ENCODE measurements around the gene EXO1.
A peak's percentile ranks its signal among the peaks of the same experiment; 100 is the strongest.
"Not testable (repeated sequence)": the region's sequence is repeated elsewhere in the genome, so short reads cannot be mapped to it uniquely, and the experiment has no call there.

EXO1 gene

DNA sequence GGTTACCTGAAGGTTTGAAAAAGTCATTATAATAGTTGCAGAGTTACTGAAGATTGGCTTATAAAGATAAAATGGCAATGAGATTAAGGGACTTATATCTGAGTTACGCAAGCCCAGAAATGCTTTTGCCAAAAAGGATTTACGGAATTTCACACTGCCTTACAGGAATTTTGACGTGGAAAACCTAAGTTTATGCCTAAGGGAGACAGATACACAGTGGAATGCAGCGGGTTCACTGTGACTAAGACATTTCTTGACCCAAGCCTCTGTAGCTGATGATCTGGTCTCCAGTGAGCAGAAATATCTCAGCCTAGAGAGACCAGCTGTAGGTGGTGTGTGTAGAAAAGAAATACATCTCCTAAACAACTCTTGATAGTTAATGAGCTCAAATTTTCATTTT lies 10.1 kb upstream of the EXO1 start:
- DNase-seq, result no peak

DNA sequence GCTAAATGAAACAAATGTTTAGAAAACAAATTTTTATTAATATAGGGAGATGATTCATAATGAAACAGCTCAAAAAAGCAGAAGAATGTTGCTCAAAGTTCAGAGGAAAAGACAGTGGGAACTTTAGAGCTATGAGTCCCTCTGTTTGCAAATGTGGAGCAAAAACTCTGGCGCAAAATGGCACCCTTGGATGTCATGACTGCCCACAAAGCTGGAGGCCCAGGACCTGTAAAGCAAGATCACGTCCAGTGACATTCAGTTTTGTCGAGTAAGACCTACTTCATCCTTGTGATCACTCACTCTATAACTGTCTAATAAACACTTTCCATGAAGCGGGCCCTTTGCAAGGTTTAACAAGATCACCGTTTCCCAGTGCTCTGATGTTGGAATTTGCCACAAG lies 9.1 kb upstream of the EXO1 start:
- no peak for DNase-seq

DNA sequence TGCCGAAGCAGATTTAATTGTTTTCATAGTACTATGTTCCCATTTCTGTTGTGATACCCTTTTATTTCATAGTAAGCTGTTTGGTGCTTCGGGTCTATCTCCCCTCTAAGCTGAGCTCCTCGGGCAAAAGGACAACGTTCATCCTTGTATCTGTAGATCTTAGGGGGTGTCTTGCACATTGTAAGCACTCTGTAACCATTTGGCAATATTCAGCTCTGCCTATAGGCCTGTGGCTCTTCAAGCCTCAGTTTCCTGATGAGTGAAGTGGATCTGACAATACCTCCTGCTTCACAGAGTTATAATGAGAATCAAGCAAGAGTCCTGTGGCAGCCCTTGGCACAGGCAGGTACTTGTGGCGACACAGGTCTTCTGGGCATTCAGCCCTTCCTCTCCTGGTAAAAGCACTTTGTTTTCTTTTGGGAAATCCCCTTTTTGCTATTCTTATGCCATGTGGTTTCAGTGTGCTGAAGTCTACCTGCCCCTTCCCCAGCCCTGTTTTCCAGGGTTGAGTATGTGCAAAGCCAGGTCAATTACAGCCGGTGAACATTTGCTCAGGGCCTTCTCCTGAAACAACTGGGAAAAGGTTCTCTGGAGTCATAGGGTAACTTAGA lies 8.5 kb upstream of the EXO1 start:
- no peak for DNase-seq

DNA sequence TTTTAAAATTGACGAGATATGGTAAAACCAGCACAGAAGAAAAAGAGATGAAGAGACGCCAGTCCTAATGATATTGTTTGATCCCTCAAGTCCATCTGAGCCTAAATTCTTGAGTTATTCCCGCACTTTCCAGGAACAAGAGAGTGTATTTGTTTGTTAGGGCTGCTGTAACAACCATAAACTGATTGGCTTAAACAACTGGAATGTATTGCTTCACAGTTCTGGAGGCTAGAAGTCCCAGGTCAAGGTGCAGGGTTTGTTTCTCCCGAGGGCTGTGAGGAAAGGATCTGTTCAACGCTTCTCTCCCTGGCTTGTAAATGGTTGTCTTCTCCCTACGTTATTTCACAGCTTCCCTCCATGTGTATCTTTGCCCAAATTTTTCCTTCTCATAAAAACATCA lies 7.8 kb upstream of the EXO1 start:
- no peak for DNase-seq

DNA sequence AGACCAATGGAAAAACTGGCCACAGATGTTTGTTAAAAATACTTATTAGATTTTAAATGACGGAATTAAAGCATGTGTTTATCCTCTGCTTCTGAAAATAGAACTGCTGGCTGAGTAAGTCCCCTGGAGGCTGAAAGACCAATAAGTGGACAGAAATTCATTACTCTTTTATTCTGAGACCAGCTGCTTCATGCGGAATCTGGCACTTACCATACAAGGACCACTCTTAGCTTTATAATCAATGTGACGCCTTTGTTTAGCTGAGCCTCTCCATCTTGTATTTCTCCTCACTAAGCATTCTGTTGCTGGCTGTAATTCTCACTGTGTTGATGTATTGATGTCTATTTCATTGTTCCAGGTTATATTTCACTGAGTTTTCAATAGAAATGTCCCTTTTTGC lies 6.3 kb upstream of the EXO1 start:
- no peak for DNase-seq

DNA sequence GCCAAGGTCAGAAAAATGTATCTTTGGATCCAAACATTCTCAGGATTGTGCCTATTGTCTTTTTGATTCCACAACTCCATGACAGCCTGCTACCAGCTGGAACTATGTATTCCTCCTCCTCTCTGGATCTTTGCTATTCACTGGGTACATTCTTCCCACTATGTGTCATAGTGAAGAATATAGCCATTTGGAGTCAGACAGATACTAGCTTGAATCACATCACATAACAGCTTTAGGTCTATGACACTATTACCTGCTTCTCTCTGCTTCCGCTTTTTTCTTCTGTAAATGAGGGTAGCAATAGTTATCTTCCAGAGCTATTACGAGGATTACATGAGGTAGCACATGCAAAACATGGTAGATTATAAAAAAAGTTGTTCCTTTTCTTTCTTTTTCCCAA lies 5.4 kb upstream of the EXO1 start:
- DNase-seq, result no peak

DNA sequence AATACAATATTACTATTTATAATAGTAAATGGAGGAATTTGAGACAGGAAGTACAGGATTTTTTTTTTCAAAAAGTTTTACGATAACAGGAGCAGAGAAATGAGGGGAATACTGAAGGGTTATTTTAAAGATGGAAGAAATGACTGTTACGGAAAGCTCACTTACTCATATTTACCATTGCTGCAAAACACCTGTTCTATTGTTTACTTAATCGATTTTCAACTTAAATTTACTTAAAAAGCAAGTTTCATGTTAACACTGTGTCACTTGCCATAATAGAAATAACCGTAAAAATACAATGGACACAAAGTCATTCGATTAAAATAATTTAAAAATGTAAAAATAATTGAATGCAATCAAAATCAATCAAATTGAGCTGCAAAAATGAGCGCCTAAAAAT lies 3.4 kb upstream of the EXO1 start:
- no peak for DNase-seq

DNA sequence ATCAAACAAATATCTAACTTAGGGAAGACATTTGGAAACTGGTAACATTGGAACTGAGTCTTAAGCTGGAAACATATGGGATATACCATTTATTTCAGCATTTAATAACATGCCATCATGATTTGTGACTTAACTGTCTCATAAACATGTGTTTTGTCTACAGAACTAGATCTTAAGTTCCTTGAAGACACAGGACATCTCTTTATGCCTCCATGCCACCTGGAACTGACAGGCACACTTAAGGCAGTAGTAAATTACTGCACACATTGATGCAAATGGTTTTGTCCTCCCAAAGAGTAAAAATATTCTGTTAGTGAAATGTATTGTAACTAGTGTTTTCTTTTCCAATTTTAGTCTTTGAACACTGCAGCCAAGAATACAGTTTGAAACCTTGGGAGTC lies 1.6 kb upstream of the EXO1 start:
- no peak for DNase-seq

DNA sequence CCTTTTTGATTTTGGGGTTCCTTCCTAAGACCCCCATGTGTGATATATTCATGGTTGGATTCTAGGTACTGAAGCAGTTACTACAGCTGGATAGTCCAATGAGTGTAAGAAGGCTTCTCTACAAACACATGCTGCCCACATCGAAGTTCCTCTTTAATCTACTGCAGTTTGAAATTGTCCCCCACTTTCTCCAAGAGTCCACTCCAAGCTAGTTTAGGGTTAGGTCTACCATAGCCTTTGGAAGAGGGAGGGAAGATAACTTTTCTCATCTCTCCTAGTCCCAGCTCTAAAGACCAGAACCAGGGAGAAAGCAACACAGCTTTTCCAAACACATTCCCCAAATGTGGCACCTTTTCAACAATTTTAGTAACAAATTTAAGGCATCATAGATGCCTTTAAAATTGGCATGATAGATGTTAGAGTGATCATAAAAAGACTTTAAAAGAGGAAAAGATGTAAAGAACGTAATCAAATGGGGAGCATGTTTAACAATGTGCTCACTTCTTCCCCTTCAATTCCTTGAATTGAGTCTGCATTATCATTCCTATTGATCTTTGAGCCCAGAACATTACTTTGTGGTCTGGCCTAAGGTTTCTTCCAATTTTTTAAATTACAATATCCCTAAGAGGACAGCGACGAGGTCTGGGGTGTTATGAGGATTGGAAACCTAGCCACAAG lies 1.0 kb upstream of the EXO1 start:
- no peak for DNase-seq

DNA sequence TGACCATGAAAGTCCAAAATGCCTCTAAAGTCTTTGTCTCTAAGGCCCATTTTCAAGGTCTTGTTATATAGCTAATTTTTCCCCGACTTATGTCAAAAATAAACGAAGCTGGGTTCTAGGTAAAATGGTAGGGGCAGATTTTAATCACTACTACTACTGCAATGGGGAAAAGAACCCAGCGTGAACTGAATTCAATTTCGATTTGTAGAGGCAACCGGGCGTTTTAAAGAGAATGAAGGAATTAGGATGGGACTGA lies 536 bp upstream of the EXO1 start:
- DNase-seq, result no peak

DNA sequence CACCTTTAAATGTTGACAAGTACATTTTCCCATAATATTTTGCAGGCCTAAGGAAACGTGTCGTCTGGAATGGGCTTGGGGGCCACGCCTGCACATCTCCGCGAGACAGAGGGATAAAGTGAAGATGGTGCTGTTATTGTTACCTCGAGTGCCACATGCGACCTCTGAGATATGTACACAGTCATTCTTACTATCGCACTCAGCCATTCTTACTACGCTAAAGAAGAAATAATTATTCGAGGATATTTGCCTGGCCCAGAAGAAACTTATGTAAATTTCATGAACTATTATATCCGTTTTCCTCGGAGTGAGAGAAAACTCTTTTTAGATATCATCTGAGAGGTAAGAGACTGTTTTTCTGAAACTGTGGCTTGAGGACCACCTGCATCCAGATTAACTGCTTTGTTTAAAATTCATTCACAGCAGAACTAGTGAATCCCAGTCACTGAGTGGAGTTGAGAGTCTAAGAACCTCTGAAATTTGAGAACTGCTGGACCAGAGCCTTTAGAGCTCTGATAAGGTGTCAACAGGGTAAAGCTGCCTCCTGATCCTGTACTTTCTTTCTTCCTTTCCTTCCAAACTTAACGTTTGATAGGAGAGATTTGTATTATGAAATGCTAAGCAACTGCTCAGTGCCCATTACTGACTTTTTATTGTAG lies 811 bp downstream of the EXO1 start:
- DNase-seq, result no peak

DNA sequence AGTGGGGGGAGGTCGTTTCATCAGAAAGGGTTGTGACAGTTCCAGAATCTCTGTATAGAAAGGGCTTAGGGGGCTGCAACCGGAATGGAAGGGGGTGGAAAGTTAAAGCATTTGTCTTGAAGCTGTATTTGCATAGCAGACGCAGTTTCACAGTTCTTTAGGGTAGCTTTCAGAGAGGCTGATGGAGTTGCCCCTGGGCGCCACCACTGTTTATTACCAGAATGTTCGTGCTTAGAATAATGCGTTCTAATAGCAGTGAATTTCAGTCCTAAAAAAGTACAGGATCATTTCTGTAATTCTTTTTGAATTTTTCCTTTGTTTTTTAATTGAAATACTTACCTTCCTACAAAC lies 1.3 kb downstream of the EXO1 start:
- no peak for DNase-seq

DNA sequence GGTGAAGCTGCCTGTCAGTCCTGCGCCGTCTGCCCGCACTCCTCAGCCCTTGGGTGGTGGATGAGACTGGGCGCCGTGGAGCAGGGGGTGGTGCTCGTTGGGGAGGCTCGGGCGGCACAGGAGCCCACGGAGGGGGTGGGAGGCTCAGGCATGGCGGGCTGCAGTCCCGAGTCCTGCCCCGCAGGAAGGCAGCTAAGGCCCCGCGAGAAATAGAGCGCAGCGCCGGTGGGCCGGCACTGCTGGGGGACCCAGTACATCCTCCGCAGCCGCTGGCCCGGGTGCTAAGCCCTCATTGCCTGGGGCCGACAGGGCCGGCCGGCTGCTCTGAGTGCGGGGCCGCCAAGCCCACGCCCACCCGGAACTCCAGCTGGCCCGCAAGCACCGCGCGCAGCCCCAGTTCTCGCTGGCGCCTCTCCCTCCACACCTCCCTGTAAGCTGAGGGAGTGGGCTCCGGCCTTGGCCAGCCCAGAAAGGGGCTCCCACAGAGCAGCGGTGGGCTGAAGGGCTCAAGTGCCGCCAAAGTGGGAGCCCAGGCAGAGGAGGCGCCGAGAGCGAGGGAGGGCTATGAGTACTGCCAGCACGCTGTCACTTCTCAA lies 7.6 kb downstream of the EXO1 start:
- not testable (repeated sequence) for DNase-seq

DNA sequence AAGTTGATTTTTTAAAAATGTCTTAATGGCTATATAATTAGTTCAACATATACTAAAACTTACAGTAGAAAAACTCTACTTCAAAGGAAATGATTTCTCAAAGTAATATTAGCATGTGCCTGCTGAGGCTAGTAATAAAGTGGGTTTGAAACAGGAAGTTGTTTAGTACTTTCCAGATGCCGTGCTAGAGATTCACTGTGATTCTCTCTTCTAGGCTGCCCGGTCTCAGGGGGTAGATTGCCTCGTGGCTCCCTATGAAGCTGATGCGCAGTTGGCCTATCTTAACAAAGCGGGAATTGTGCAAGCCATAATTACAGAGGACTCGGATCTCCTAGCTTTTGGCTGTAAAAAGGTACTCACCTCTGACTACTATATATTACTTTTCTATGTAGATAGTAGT lies 9.1 kb downstream of the EXO1 start:
- peak; percentile 2 for DNase-seq

DNA sequence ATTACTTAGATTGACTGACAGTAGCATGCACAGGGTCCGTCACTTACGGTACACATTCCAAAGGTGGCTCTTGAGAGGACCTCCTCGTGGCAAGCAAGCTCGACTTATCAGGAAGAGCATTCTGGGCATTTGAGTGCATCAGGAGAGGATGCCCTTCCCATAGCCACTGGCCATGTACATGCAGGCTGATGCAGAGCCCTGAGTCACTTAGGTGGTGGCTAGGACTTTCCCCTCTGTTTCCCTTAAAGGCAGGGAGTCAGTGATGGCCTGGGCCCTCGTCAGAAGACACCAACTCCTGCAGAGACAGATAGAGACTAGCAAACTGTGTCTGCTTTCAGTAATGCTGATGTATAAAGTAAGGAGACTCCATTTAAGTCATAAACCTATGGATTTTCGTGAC lies 12.9 kb downstream of the EXO1 start:
- DNase-seq, result no peak

DNA sequence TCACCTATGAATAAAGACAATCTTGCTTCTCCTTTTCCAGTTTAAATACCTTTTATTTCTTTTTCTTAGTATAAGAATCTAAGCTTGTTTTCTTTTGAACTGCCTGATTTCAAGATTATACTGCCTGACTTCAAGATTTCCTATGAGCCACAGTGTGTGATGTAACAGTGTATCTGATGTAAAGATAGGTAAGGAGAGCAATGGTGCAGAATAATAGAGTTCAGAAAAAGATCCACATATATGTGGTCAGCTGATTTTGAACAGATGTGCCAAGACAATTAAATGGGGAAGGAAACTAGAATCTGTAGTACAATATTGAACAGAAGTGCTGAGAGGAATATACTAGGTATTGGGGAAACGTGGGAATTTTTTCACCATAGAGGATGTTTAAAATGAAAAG lies 21.0 kb downstream of the EXO1 start:
- DNase-seq, result no peak

DNA sequence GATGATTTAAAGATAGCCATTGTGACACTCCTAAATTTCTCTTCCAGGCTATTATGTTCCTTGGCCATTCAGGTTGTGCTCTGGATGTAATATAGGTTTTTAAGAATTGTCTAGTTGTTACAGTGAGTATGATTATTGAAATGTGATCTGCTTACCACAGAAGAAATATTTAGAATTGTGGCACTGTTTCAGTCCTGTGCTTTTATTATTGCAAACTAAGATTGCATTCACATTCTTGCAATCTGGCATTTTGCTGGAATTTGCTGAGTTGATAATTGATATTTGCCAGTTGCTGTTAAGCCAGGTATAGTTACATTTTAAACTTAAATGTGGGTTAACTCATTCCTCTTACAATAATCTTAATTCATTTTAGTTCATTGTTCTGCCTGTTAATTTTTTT lies 22.3 kb downstream of the EXO1 start:
- DNase-seq, result no peak

DNA sequence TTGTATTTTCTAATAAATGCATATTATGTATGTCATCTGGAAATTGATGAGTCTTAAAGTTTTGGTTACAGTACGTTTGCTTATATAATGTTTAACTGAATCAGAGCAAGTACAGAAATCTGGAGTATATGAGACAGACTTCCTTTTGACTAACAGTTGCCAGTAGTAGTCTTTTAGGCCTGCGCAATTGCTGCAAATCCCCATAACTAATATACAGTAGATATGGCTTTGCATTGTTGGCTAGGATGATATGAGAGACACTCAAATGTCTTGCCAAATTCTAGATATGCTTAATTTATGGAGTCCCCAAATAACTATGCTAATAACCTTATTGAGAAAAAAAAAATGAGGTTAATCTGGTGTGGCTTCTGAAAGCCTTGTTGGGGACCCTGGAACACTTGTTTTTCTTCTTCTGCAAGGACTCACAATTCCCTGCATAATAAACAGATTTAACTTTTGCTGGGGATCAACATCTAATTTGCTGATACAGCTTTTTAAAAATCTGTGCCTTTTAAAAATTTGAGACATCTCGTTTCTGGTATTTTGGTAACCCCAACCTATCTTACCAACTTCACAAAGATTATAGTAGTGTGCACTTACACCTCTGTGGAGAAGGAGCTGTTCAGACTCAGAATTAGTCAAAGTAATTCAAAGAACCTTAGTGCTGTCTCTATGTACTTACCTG lies 22.9 kb downstream of the EXO1 start:
- DNase-seq, result no peak

DNA sequence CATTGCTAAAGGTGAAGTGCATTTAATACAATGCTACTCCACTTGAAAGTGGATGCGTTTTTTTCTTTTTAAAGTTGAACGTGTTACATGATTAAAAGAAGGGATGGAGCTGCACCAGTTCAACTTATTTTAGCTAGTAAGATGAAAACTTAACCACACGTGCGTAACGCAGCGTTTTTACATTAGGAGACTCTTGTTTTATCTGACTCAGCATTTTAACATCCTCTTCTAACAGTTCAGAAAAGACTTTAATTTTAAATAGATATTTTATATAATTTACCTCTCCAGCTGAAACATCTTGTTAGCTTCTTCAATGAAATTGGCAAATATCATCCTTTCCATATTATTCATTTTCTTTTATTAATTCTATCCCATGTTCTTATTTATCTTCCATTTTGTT lies 33.4 kb downstream of the EXO1 start:
- no peak for DNase-seq

DNA sequence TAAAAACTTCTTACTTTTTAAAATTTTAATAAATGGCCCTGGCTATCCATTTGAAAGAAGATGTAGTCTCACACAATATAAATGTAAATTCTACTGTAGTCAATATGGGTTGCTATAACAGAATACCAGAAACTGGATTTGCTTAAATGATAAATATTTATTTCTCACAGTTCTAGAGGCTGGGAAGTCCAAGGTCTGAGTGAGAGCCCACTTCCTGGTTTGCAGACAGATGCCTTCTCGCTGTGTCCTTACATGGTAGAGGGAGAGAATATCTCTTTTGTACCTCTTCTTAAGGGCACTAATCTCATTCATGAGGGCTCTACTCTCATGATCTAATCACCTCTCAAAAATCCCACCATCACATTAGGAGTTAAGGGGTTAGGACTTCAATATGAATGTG lies 35.2 kb downstream of the EXO1 start:
- DNase-seq, result no peak

DNA sequence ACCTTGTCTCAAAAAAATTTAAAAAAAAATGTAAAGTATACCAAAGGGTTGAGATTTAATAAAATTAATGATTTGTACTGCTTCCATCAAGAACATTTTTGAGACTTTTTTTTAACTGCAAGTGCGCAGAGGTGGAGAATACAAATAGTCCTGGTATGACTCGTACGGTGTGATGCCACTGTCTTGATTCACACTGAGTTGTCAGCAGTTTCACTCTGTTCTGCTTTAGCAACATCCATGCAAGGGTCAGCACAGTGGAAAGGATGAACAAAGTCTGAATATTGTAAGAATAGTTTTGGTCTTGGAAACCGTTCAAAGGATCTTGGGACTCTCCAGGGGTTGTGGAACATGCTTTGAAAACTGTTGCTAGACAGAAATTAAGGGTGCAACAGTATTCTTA lies 40.2 kb downstream of the EXO1 start:
- DNase-seq, result no peak

DNA sequence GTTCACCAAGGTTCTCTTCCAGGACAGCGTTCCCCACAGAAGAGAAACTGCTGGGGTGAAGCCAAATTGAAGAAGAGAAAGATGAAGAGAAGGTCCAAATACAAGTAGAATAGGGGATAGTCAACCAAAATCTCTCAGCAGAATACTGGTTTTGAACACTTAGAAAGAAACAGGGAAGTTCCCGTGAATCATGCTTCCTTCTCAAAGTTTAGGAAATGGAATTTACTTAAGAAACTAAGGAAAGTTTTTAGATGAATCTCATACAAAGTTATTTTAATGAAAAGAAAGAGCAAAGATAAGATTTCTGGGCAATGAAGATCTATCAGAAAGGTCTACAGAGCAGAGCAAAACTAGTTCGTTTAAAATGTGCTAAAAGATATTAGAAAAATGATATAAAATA lies 43.3 kb downstream of the EXO1 start:
- no peak for DNase-seq

DNA sequence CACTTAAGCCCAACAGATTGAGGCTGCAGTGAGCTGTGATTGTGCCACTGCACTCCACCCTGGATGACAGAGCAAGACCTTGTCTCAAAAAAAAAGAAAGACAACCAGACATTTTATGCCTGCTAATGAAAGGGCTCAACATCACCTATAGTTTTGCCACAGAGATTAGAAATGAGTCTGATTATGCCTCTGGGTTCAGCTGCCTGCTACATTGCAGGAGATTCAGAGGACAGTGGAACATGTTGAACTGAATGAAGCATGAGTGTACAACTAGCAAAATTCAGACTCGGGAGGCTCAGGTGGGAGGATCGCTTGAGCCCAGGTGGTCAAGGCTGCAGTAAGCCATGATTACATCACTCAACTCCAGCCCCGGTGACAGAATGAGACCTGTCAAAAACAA lies 46.0 kb downstream of the EXO1 start:
- no peak for DNase-seq

DNA sequence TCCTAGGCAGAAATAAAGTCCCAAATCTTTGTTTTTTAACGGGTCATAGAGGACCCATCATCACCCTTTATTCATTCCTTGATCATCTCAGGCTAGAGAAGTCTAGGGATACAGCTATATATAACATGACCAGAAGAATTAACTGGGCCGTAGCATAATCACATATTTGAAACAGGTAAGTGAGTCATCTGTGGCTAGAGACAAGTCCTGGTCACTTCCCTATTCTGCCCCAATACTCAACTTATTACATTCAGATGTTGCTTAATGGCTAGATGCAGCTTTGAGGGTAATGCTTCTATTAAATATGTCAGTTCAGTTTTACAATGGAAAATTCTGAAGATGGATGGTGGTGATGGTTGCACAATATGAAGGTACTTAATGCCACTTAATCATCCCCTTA lies 47.0 kb downstream of the EXO1 start:
- DNase-seq, result no peak

DNA sequence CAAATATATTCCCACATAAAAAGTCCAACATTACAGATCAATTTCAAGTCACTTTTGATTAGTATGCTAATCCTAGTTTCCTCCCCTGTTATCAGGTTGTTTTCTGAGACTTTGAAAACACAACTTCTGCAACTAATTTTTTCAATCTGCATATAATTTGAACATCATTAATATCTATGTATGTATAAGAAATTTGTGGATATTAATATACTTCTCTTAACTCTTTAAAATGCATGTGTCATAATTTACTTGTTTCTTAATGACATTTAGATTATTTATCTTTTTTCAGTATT lies 48.6 kb downstream of the EXO1 start:
- DNase-seq, result no peak
